A673 (cell line): ENCODE data around the gene KCNQ1.

ENCODE experiments used
- EZH2 ChIP-seq: fragments of 200-600 bp; sonication (generic); IDR thresholded peaks from 2 replicates; pipeline ENCODE4 v1.6.1; 2017; ENCODE audit warnings: borderline replicate concordance, low read depth, mild to moderate bottlenecking, mixed read lengths, antibody characterized with exemption, low read length; ENCODE audit not compliant: poor library complexity, severe bottlenecking
- TF ChIP-seq, protein P1 (sequence below): fragments of 300-800, 200-600 bp; sonication (generic); conservative IDR thresholded peaks from 2 replicates; pipeline ENCODE4 v1.5.1; 2017; ENCODE audit warnings: low read depth, mild to moderate bottlenecking, antibody characterized with exemption, low read length, moderate library complexity, mixed read lengths

DNA sequence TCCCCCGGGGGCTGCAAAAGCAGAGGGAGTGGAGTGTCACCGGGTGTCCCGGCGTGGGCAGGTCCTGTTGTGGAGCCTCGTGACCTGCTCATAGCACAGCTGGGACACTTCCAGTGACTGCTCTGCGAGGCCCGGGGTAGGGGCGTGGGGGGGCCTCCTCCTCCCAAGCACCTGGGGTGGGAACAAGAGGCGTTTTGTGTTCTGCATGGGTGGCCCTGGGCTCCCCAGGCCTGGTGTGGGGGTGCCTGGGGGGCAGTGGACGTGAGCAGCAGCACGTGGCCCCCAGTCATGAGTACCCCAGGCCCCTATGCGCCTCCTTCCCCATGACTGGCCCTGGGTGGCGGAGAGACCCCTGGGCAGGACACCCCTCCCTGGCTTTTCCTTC lies 104.7 kb downstream of the KCNQ1 start:
- TF ChIP-seq, protein P1, sequence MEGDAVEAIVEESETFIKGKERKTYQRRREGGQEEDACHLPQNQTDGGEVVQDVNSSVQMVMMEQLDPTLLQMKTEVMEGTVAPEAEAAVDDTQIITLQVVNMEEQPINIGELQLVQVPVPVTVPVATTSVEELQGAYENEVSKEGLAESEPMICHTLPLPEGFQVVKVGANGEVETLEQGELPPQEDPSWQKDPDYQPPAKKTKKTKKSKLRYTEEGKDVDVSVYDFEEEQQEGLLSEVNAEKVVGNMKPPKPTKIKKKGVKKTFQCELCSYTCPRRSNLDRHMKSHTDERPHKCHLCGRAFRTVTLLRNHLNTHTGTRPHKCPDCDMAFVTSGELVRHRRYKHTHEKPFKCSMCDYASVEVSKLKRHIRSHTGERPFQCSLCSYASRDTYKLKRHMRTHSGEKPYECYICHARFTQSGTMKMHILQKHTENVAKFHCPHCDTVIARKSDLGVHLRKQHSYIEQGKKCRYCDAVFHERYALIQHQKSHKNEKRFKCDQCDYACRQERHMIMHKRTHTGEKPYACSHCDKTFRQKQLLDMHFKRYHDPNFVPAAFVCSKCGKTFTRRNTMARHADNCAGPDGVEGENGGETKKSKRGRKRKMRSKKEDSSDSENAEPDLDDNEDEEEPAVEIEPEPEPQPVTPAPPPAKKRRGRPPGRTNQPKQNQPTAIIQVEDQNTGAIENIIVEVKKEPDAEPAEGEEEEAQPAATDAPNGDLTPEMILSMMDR, result no peak
- TF ChIP-seq EZH2, result no peak
